Activated CD4-positive, alpha-beta T cell treated with anti-CD3 and anti-CD28 coated beads, Interleukin-2, amount 50 U/mL, for 4 hours (primary cell): ENCODE results near the gene NDE1.

Experiments
- DNase-seq, 2 experiments: peaks; one replicate each; pipeline ENCODE4 v3.0.0-alpha.2; 2020

NDE1 gene

GRCh38 chr16:15771694-15772093 is 121.6 kb downstream of the NDE1 start:
- no peak for DNase-seq

DNA sequence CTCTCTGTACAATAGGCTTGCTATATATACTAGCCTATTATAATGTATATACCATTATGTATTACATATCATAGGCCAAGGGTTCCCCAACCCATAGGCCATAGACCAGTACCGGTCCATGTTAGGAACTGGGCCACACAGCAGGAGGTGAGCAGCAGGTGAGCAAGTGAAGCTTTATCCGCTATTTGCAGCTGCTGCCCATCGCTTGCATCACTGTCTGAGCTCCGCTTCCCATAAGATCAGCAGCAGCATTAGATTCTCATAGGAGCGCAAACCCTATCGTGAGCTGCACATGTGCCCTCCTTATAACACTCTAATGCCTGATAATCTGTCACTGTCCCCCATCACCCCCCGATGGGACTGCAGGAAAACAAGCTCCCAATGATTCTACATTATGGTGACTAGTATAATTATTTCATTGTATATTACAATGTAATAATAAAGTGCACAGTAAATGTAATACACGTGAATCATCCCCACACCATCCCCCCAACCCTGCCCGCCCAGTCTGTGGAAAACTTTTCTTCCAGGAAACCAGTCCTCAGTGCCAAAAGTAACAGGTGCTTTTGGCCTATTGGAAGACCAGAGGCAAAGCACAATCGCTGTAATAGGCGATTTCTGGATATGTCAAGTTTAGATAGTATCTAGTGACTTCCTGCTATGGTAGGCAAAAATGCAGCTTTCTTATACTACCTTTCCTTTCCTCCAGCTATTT is 122.7 kb downstream of the NDE1 start:
- no peak for DNase-seq

DNA sequence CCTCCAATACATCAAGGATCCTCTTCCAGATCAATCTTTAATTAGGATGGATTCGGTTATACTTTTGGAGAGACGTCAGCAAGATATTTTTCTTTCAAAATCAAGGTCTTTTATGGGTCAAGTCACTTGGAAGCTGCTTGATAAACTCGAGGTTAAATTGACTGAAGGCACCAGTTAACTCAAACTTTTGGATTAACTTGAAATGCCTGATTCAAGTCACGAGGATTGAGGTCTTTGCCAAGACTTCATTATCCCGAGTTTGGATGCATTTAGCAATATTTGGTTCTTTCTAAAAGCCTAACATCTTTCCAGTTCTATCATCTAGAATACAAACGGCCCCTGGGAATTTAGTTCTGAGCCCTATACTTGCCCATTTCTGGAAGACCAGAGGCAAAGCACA is 123.9 kb downstream of the NDE1 start:
- no peak for DNase-seq

GRCh38 chr16:15775209-15775608 is 125.2 kb downstream of the NDE1 start:
- no peak for DNase-seq

GRCh38 chr16:15775663-15776304 is 125.7 kb downstream of the NDE1 start:
- DNase-seq: no peak
